ENCODE measurements around the gene FOXP1. TPM values are rescaled to one million over a fixed set of nuclear protein-coding genes. Genes with fewer than 3 reads are reported as not detected.

FOXP1 gene
- 6.0 to 10.2 TPM (median 9.4 TPM) in 5 replicates for total RNA-seq (2022; extraction: Qiagen RNA extraction)

GRCh38 chr3:71583566-71584393 lies at the start of gene FOXP1:
TSS of gene FOXP1 (minus strand) at chr3:71583728. CDS start at chr3:71198381, 385,347 bp downstream.

Other genes with a start within 250 kb of the FOXP1 start
- gene EIF4E3, start 141.7 kb upstream of the FOXP1 start, total RNA-seq (2022; extraction: Qiagen RNA extraction): 2.7 to 3.7 TPM (median 3.4 TPM) in 5 replicates
- 2.7 to 3.6 TPM (median 3.1 TPM) in 5 replicates for gene GPR27, start 170.1 kb upstream of the FOXP1 start, total RNA-seq (2022; extraction: Qiagen RNA extraction)
- 0.08 TPM in 1 of 5 replicates, not detected in the others for gene PROK2, start 201.4 kb upstream of the FOXP1 start, total RNA-seq (2022; extraction: Qiagen RNA extraction)